Measurements from ENCODE around the gene STAG1.
"Not testable (repeated sequence)": the region's sequence is repeated elsewhere in the genome, so short reads cannot be mapped to it uniquely, and the experiment has no call there.

STAG1 gene

GRCh38 chr3:136745916-136746315 lies 6.3 kb downstream of the STAG1 start:
- no peak for DNase-seq (ENCODE audit: low spot score)

GRCh38 chr3:136741063-136741462 lies 11.1 kb downstream of the STAG1 start:
- DNase-seq (ENCODE audit: low spot score) = no peak

GRCh38 chr3:136740351-136740958 lies 11.7 kb downstream of the STAG1 start:
- no peak for DNase-seq (ENCODE audit: low spot score)

GRCh38 chr3:136736950-136737349 lies 15.2 kb downstream of the STAG1 start:
- not testable (repeated sequence) for DNase-seq (ENCODE audit: low spot score)

- DNase-seq (ENCODE audit: low spot score) = no peak
Observed at GRCh38 chr3:136735103-136735502, 17.1 kb downstream of the STAG1 start.

- no peak for DNase-seq (ENCODE audit: low spot score)
Observed at GRCh38 chr3:136734382-136735070, 17.7 kb downstream of the STAG1 start.

GRCh38 chr3:136733317-136733833 lies 18.8 kb downstream of the STAG1 start:
- DNase-seq (ENCODE audit: low spot score) = no peak

GRCh38 chr3:136731274-136731884 lies 20.8 kb downstream of the STAG1 start:
- no peak for DNase-seq (ENCODE audit: low spot score)

GRCh38 chr3:136730595-136731273 lies 21.4 kb downstream of the STAG1 start:
- no peak for DNase-seq (ENCODE audit: low spot score)

GRCh38 chr3:136728918-136729317 lies 23.3 kb downstream of the STAG1 start:
- no peak for DNase-seq (ENCODE audit: low spot score)

- no peak for DNase-seq (ENCODE audit: low spot score)
Observed at GRCh38 chr3:136728473-136728872, 23.7 kb downstream of the STAG1 start.

GRCh38 chr3:136725468-136725867 lies 26.7 kb downstream of the STAG1 start:
- DNase-seq (ENCODE audit: low spot score) = no peak

- not testable (repeated sequence) for DNase-seq (ENCODE audit: low spot score)
Observed at GRCh38 chr3:136722916-136723315, 29.3 kb downstream of the STAG1 start.

GRCh38 chr3:136722399-136722798 lies 29.8 kb downstream of the STAG1 start:
- not testable (repeated sequence) for DNase-seq (ENCODE audit: low spot score)

- no peak for DNase-seq (ENCODE audit: low spot score)
Observed at GRCh38 chr3:136720091-136720490, 32.1 kb downstream of the STAG1 start.

GRCh38 chr3:136716629-136717028 lies 35.5 kb downstream of the STAG1 start:
- DNase-seq (ENCODE audit: low spot score) = no peak

- no peak for DNase-seq (ENCODE audit: low spot score)
Observed at GRCh38 chr3:136714020-136714419, 38.2 kb downstream of the STAG1 start.

GRCh38 chr3:136712941-136713340 lies 39.2 kb downstream of the STAG1 start:
- no peak for DNase-seq (ENCODE audit: low spot score)

GRCh38 chr3:136711888-136712287 lies 40.3 kb downstream of the STAG1 start:
- not testable (repeated sequence) for DNase-seq (ENCODE audit: low spot score)

GRCh38 chr3:136711277-136711676 lies 40.9 kb downstream of the STAG1 start:
- no peak for DNase-seq (ENCODE audit: low spot score)

- not testable (repeated sequence) for DNase-seq (ENCODE audit: low spot score)
Observed at GRCh38 chr3:136709775-136710174, 42.4 kb downstream of the STAG1 start.

GRCh38 chr3:136708333-136708985 lies 43.7 kb downstream of the STAG1 start:
- DNase-seq (ENCODE audit: low spot score) = no peak

All from CD4-positive, alpha-beta T cell treated with Interleukin-6 at 100 ng/mL for 8 hours (primary cell).